Transverse colon (tissue), 4 donors: ENCODE results near the gene SRSF4.

Experiments used
- POLR2A ChIP-seq: fragments of 450-650 bp; IDR thresholded peaks from one replicate; pipeline ENCODE4 v1.6.1; 2016; ENCODE audit warnings: antibody characterized with exemption, mild to moderate bottlenecking, moderate library complexity
- POLR2AphosphoS5 ChIP-seq, 3 donors: sonication (generic); formaldehyde crosslinking; IDR thresholded peaks; one replicate each; pipeline ENCODE4 v1.6.1; 2016; ENCODE audit warnings: antibody characterized with exemption in 3 of 3
- TF ChIP-seq, protein P1 (sequence below), 5 experiments: fragments of 200-600 bp in 3 of 5; fragments of 450-650 bp in 2 of 5; sonication (generic) in 3 of 5; IDR thresholded peaks; 1 replicate in 2 of 5; 2 replicates in 3 of 5; pipeline ENCODE4 v1.5.1; 2016 to 2017; ENCODE audit warnings: antibody characterized with exemption in 5 of 5, inconsistent platforms in 3 of 5, mild to moderate bottlenecking in 2 of 5, moderate library complexity in 1 of 5

DNA sequence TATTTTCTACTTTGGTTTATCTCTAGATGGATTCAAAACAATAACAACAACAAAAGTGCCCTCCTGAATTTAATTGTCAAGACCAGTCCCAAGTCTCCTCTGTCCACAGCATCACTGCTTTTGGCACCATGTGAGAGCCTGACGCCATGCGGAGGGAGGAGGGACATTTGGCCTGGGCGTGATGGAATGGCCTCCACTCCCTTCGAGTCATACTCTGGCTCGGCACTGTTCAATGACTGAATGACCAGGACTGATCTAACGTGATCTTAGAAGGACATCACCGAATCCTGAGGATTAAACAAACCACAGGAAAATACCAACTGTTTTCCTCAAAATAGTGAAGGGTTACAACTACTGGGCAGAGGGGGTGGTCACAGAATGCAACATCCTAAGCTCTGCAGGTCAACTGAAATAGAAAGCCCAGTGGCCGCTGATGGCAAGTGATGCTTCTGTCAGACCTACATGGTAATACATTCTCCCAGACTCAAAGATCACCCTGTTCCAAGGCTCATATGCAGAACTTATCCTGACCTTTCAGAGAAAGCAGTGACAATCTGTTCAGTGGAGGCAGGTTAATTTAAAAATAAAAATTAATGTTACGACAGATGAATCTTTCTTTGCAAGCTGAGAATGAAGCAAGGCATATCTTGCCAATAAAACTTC, 19.1 kb downstream of the SRSF4 start:
- TF ChIP-seq, protein P1, sequence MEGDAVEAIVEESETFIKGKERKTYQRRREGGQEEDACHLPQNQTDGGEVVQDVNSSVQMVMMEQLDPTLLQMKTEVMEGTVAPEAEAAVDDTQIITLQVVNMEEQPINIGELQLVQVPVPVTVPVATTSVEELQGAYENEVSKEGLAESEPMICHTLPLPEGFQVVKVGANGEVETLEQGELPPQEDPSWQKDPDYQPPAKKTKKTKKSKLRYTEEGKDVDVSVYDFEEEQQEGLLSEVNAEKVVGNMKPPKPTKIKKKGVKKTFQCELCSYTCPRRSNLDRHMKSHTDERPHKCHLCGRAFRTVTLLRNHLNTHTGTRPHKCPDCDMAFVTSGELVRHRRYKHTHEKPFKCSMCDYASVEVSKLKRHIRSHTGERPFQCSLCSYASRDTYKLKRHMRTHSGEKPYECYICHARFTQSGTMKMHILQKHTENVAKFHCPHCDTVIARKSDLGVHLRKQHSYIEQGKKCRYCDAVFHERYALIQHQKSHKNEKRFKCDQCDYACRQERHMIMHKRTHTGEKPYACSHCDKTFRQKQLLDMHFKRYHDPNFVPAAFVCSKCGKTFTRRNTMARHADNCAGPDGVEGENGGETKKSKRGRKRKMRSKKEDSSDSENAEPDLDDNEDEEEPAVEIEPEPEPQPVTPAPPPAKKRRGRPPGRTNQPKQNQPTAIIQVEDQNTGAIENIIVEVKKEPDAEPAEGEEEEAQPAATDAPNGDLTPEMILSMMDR (IDR thresholded peaks at IDR 0.05): no peak
- TF ChIP-seq POLR2A: no peak
- no peak for TF ChIP-seq POLR2AphosphoS5 (IDR thresholded peaks at IDR 0.05)
